GM19043 (cell line): ENCODE measurements around the gene RPUSD4.

Experiments
- ATAC-seq: cut with Tn5 transposase; IDR thresholded peaks from one replicate; pipeline ENCODE4 v1.9.1; 2021; ENCODE audit warnings: low read depth; ENCODE audit not compliant: unreplicated experiment

Gene RPUSD4

GRCh38 chr11:126185259-126186024, 26.0 kb downstream of the RPUSD4 start:
- no peak for ATAC-seq

GRCh38 chr11:126182787-126183445, 28.5 kb downstream of the RPUSD4 start:
- ATAC-seq = no peak

- peak; percentile 76 for ATAC-seq
Observed at GRCh38 chr11:126181939-126182730, 29.3 kb downstream of the RPUSD4 start.

- no peak for ATAC-seq
Observed at GRCh38 chr11:126176853-126177470, 34.5 kb downstream of the RPUSD4 start.

GRCh38 chr11:126175393-126175792, 36.1 kb downstream of the RPUSD4 start:
- ATAC-seq = no peak

GRCh38 chr11:126174816-126175215, 36.6 kb downstream of the RPUSD4 start:
- ATAC-seq = no peak

- ATAC-seq = no peak
Observed at GRCh38 chr11:126173257-126173656, 38.2 kb downstream of the RPUSD4 start.

GRCh38 chr11:126172596-126173038, 38.8 kb downstream of the RPUSD4 start:
- no peak for ATAC-seq

- ATAC-seq = no peak
Observed at GRCh38 chr11:126169291-126169690, 42.2 kb downstream of the RPUSD4 start.

GRCh38 chr11:126167488-126167887, 44.0 kb downstream of the RPUSD4 start:
- no peak for ATAC-seq

GRCh38 chr11:126166413-126166812, 45.0 kb downstream of the RPUSD4 start:
- no peak for ATAC-seq

- no peak for ATAC-seq
Observed at GRCh38 chr11:126165757-126166156, 45.7 kb downstream of the RPUSD4 start.

GRCh38 chr11:126165311-126165720, 46.1 kb downstream of the RPUSD4 start:
- ATAC-seq = no peak

- ATAC-seq = no peak
Observed at GRCh38 chr11:126164781-126165180, 46.7 kb downstream of the RPUSD4 start.

GRCh38 chr11:126163779-126164178, 47.7 kb downstream of the RPUSD4 start:
- no peak for ATAC-seq

GRCh38 chr11:126163074-126163700, 48.3 kb downstream of the RPUSD4 start:
- ATAC-seq = no peak

- ATAC-seq = no peak
Observed at GRCh38 chr11:126162306-126163030, 49.0 kb downstream of the RPUSD4 start.

GRCh38 chr11:126161023-126161391, 50.4 kb downstream of the RPUSD4 start:
- no peak for ATAC-seq

GRCh38 chr11:126160345-126161022, 51.0 kb downstream of the RPUSD4 start:
- ATAC-seq = no peak
